CD4-positive, CD25-positive, alpha-beta regulatory T cell (primary cell): ENCODE measurements around the gene ABCC1. TPM values are rescaled to one million over a fixed set of nuclear protein-coding genes. Genes with fewer than 3 reads are reported as not detected.

Experiments
- ATAC-seq, 2 donors: fragments of 150-1000 bp; cut with Tn5 transposase; one replicate each; pipeline ENCODE4 v1.10.0; 2021; ENCODE audit warnings: low read depth in 2 of 2, moderate number of reproducible peaks in 2 of 2, moderate library complexity in 1 of 2
- DNase-seq, 3 donors: peaks; one replicate each; pipeline versions ENCODE4 v3.0.0 to v3.0.0-alpha.2; 2012 to 2022; ENCODE audit warnings: mixed read lengths in 1 of 3
- H3K27ac ChIP-seq: one replicate; pipeline ENCODE4 v1.7.0; 2013; ENCODE audit warnings: mild to moderate bottlenecking, low read length; ENCODE audit not compliant: insufficient read depth, poor library complexity, severe bottlenecking
- H3K27me3 ChIP-seq: one replicate; pipeline ENCODE4 v1.7.0; 2013; ENCODE audit warnings: low read length; ENCODE audit not compliant: control insufficient read depth, insufficient read depth
- H3K36me3 ChIP-seq: one replicate; pipeline ENCODE4 v1.7.0; 2013; ENCODE audit warnings: mild to moderate bottlenecking, low read length, moderate library complexity; ENCODE audit not compliant: control insufficient read depth, insufficient read depth
- H3K4me1 ChIP-seq: 2 replicates; pipeline ENCODE4 v1.7.0; 2013; ENCODE audit warnings: mild to moderate bottlenecking, low read length; ENCODE audit not compliant: insufficient read depth, control insufficient read depth, poor library complexity, severe bottlenecking
- H3K4me3 ChIP-seq: one replicate; pipeline ENCODE4 v1.7.0; 2013; ENCODE audit warnings: low read depth, mild to moderate bottlenecking, low read length, moderate library complexity
- H3K9me3 ChIP-seq, 2 experiments: 1 replicate in 1 of 2; 2 replicates in 1 of 2; pipeline ENCODE4 v1.7.0; 2013; ENCODE audit warnings: low read length in 2 of 2, mild to moderate bottlenecking in 1 of 2, moderate library complexity in 1 of 2; ENCODE audit not compliant: control insufficient read depth in 2 of 2
- H3K27ac Mint-ChIP-seq, 3 donors: one replicate each; pipeline ENCODE4 v1.8.0; 2020 to 2022; ENCODE audit warnings: mild to moderate bottlenecking in 3 of 3, mixed read lengths in 3 of 3, moderate library complexity in 2 of 3
- H3K27me3 Mint-ChIP-seq: one replicate; pipeline ENCODE4 v1.8.0; 2022; ENCODE audit warnings: mild to moderate bottlenecking, mixed read lengths
- H3K36me3 Mint-ChIP-seq: one replicate; pipeline ENCODE4 v1.8.0; 2020; ENCODE audit warnings: mixed read lengths
- H3K4me1 Mint-ChIP-seq, 4 donors: one replicate each; pipeline ENCODE4 v1.8.0; 2020 to 2022; ENCODE audit warnings: mixed read lengths in 4 of 4, mild to moderate bottlenecking in 1 of 4
- H3K4me3 Mint-ChIP-seq, 4 donors: one replicate each; pipeline ENCODE4 v1.8.0; 2020 to 2022; ENCODE audit warnings: mild to moderate bottlenecking in 4 of 4, mixed read lengths in 4 of 4, moderate library complexity in 3 of 4
- H3K9me3 Mint-ChIP-seq, 7 donors: one replicate each; pipeline ENCODE4 v1.8.0; 2020 to 2022; ENCODE audit warnings: mixed read lengths in 7 of 7, mild to moderate bottlenecking in 3 of 7, moderate library complexity in 2 of 7
- polyA plus RNA-seq, 4 donors: library from polyadenylated mRNA; unstranded; fragments of 300-500 nt; fragmentation: Illumina TruSeq; gene quantifications; one replicate each; pipeline ENCODE4 v1.2.3, GENCODE V29; 2021
- total RNA-seq: library from RNA; stranded (reverse); gene quantifications from one replicate; pipeline ENCODE4 v1.2.3, GENCODE V29; 2022

Gene ABCC1
- total and polyA plus RNA-seq, 5 donors from 2014 or later = 6.9 to 103 (median 8.7) TPM

GRCh38 chr16:16141784-16142396 lies 192.5 kb downstream of the ABCC1 start:
- Mint-ChIP-seq H3K27me3 (no peaks in the 10 kb centered on the region), H3K27ac (peak overlapping the region in 1 of 3 donors; percentile 76), H3K9me3 (no peaks in the 10 kb centered on the region), H3K4me1 (no peaks in the 10 kb centered on the region), H3K4me3 (no peak overlapping the region), H3K36me3 (peaks cover 46% of the 10 kb centered on the region)
- H3K27ac ChIP-seq = no peak overlapping the region
- H3K27me3 ChIP-seq = no peaks in the 10 kb centered on the region
- no peak for DNase-seq
- no peak for ATAC-seq
- H3K9me3 ChIP-seq = no peaks in the 10 kb centered on the region
- no peak overlapping the region for H3K4me3 ChIP-seq
- no peaks in the 10 kb centered on the region for H3K4me1 ChIP-seq
- peaks cover 75% of the 10 kb centered on the region for H3K36me3 ChIP-seq

- no peaks in the 10 kb centered on the region for H3K27me3 Mint-ChIP-seq
- Histone ChIP-seq H3K4me1 (no peaks in the 10 kb centered on the region), H3K36me3 (peaks cover 62% of the 10 kb centered on the region), H3K27ac (no peak overlapping the region), H3K27me3 (no peaks in the 10 kb centered on the region), H3K4me3 (no peak overlapping the region), H3K9me3 (no peaks in the 10 kb centered on the region)
- no peaks in the 10 kb centered on the region for H3K9me3 Mint-ChIP-seq
- H3K27ac Mint-ChIP-seq = peak overlapping the region in 1 of 3 donors; percentile 52
- peaks cover 43% of the 10 kb centered on the region for H3K36me3 Mint-ChIP-seq
- ATAC-seq = no peak
- H3K4me1 Mint-ChIP-seq = no peaks in the 10 kb centered on the region
- peak overlapping the region in 1 of 4 donors; percentile 19 for H3K4me3 Mint-ChIP-seq
- peak in 1 of 3 donors; percentile 35 for DNase-seq
These were observed 193.8 kb downstream of the ABCC1 start for GRCh38 chr16:16143038-16143763.

- Mint-ChIP-seq H3K27me3 (no peaks in the 10 kb centered on the region), H3K36me3 (peaks cover 41% of the 10 kb centered on the region), H3K9me3 (no peaks in the 10 kb centered on the region), H3K4me1 (no peaks in the 10 kb centered on the region), H3K27ac (no peak overlapping the region), H3K4me3 (no peak overlapping the region)
- no peaks in the 10 kb centered on the region for H3K4me1 ChIP-seq
- no peak overlapping the region for H3K27ac ChIP-seq
- H3K4me3 ChIP-seq = no peak overlapping the region
- no peaks in the 10 kb centered on the region for H3K27me3 ChIP-seq
- ATAC-seq = no peak
- no peaks in the 10 kb centered on the region for H3K9me3 ChIP-seq
- DNase-seq = no peak
- peaks cover 54% of the 10 kb centered on the region for H3K36me3 ChIP-seq
These were observed 194.5 kb downstream of the ABCC1 start for GRCh38 chr16:16143931-16144330.

- no peak for DNase-seq
- no peaks in the 10 kb centered on the region for H3K9me3 ChIP-seq
- no peak overlapping the region for H3K4me3 ChIP-seq
- H3K36me3 Mint-ChIP-seq = peaks cover 39% of the 10 kb centered on the region
- no peak overlapping the region for H3K27ac ChIP-seq
- H3K27ac Mint-ChIP-seq = peak overlapping the region in 1 of 3 donors; percentile 6
- H3K27me3 Mint-ChIP-seq = no peaks in the 10 kb centered on the region
- peaks cover 50% of the 10 kb centered on the region for H3K36me3 ChIP-seq
- no peaks in the 10 kb centered on the region for H3K4me1 Mint-ChIP-seq
- H3K4me3 Mint-ChIP-seq = no peak overlapping the region
- H3K9me3 Mint-ChIP-seq = no peaks in the 10 kb centered on the region
- H3K4me1 ChIP-seq = no peaks in the 10 kb centered on the region
- H3K27me3 ChIP-seq = no peaks in the 10 kb centered on the region
- no peak for ATAC-seq
These were observed 195.0 kb downstream of the ABCC1 start for GRCh38 chr16:16144416-16144815.

GRCh38 chr16:16145286-16145685 lies 195.9 kb downstream of the ABCC1 start:
- Histone ChIP-seq H3K27ac (no peak overlapping the region), H3K36me3 (peaks cover 42% of the 10 kb centered on the region), H3K4me1 (no peaks in the 10 kb centered on the region), H3K9me3 (no peaks in the 10 kb centered on the region), H3K4me3 (no peak overlapping the region), H3K27me3 (no peaks in the 10 kb centered on the region)
- H3K36me3 Mint-ChIP-seq = peaks cover 32% of the 10 kb centered on the region
- no peak overlapping the region for H3K27ac Mint-ChIP-seq
- H3K27me3 Mint-ChIP-seq = no peaks in the 10 kb centered on the region
- H3K4me3 Mint-ChIP-seq = no peak overlapping the region
- no peaks in the 10 kb centered on the region for H3K9me3 Mint-ChIP-seq
- ATAC-seq (no peak), DNase-seq (no peak)
- H3K4me1 Mint-ChIP-seq = no peaks in the 10 kb centered on the region

- ATAC-seq (no peak), DNase-seq (no peak)
- no peaks in the 10 kb centered on the region for H3K4me1 ChIP-seq
- peaks cover 23% of the 10 kb centered on the region for H3K36me3 Mint-ChIP-seq
- no peak overlapping the region for H3K27ac Mint-ChIP-seq
- peaks cover 28% of the 10 kb centered on the region for H3K36me3 ChIP-seq
- no peak overlapping the region for H3K4me3 ChIP-seq
- H3K27me3 ChIP-seq = no peaks in the 10 kb centered on the region
- no peaks in the 10 kb centered on the region for H3K4me1 Mint-ChIP-seq
- H3K27me3 Mint-ChIP-seq = no peaks in the 10 kb centered on the region
- H3K9me3 ChIP-seq = no peaks in the 10 kb centered on the region
- no peaks in the 10 kb centered on the region for H3K9me3 Mint-ChIP-seq
- no peak overlapping the region for H3K4me3 Mint-ChIP-seq
- no peak overlapping the region for H3K27ac ChIP-seq
These were observed 197.2 kb downstream of the ABCC1 start for GRCh38 chr16:16146380-16147315.

- Histone ChIP-seq H3K27ac (no peak overlapping the region), H3K27me3 (no peaks in the 10 kb centered on the region), H3K4me3 (no peak overlapping the region), H3K4me1 (no peaks in the 10 kb centered on the region), H3K9me3 (no peaks in the 10 kb centered on the region), H3K36me3 (peaks cover 21% of the 10 kb centered on the region)
- Mint-ChIP-seq H3K27ac (no peak overlapping the region), H3K4me1 (no peaks in the 10 kb centered on the region), H3K4me3 (no peak overlapping the region), H3K27me3 (no peaks in the 10 kb centered on the region), H3K9me3 (no peaks in the 10 kb centered on the region), H3K36me3 (peaks cover 20% of the 10 kb centered on the region)
- DNase-seq (no peak), ATAC-seq (no peak)
These were observed 198.0 kb downstream of the ABCC1 start for GRCh38 chr16:16147316-16147999.
